MM.1S (cell line): Measurements from ENCODE around the gene LRRC45.

Source experiments
- EZH2phosphoT487 ChIP-seq: fragments of 300-600 bp; sonication (generic); IDR thresholded peaks from 2 replicates; pipeline ENCODE4 v1.6.1; 2018; ENCODE audit warnings: antibody characterized with exemption, low read length
- TF ChIP-seq, protein P1 (sequence below): fragments of 300-600 bp; sonication (generic); IDR thresholded peaks from 2 replicates; pipeline ENCODE4 v1.5.1; 2016; ENCODE audit warnings: antibody characterized with exemption, low read length, mixed read lengths

DNA sequence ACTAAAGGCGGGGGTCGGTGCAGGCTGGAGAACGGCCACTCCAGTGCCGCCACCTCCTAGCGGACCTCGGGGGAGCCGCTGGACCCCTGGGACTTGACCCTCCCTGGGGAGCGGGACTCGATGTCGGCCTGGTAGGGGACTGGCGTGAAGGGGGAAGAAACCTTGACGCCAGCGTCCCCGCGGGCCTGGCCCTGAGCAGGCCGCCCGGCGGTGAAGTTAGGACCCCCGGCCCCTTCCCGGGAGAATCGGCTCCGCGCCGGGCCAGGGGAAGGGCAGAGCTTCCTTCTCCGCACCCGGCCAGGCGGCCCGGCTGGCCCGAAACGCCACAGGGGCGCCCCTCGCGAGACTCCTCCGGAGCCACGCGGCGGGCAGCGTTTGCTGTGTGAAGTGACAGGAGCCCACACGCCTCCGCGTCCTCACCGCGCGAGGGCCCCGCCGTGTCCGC lies 42.1 kb downstream of the LRRC45 start:
- TF ChIP-seq, protein P1, sequence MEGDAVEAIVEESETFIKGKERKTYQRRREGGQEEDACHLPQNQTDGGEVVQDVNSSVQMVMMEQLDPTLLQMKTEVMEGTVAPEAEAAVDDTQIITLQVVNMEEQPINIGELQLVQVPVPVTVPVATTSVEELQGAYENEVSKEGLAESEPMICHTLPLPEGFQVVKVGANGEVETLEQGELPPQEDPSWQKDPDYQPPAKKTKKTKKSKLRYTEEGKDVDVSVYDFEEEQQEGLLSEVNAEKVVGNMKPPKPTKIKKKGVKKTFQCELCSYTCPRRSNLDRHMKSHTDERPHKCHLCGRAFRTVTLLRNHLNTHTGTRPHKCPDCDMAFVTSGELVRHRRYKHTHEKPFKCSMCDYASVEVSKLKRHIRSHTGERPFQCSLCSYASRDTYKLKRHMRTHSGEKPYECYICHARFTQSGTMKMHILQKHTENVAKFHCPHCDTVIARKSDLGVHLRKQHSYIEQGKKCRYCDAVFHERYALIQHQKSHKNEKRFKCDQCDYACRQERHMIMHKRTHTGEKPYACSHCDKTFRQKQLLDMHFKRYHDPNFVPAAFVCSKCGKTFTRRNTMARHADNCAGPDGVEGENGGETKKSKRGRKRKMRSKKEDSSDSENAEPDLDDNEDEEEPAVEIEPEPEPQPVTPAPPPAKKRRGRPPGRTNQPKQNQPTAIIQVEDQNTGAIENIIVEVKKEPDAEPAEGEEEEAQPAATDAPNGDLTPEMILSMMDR, result no peak
- no peak for TF ChIP-seq EZH2phosphoT487
